Esophagus muscularis mucosa (tissue), 4 donors: ENCODE data around the gene OSBP2.

Experiments used
- EP300 ChIP-seq: sonication (generic); formaldehyde crosslinking; IDR thresholded peaks from one replicate; pipeline ENCODE4 v1.6.1; 2017; ENCODE audit warnings: antibody characterized with exemption
- POLR2A ChIP-seq: fragments of 450-650 bp; IDR thresholded peaks from one replicate; pipeline ENCODE4 v1.6.1; 2017; ENCODE audit warnings: antibody characterized with exemption, moderate library complexity, mild to moderate bottlenecking, low read depth
- POLR2AphosphoS5 ChIP-seq, 2 donors: sonication (generic); formaldehyde crosslinking; IDR thresholded peaks; one replicate each; pipeline ENCODE4 v1.6.1; 2017; ENCODE audit warnings: antibody characterized with exemption in 2 of 2
- TF ChIP-seq, protein P1 (sequence below), 3 experiments: fragments of 200-600 bp in 2 of 3; fragments of 450-650 bp in 1 of 3; sonication (generic) in 2 of 3; IDR thresholded peaks; one replicate each; pipeline ENCODE4 v1.5.1; 2017 to 2019; ENCODE audit warnings: antibody characterized with exemption in 3 of 3, mild to moderate bottlenecking in 2 of 3, moderate library complexity in 1 of 3

DNA sequence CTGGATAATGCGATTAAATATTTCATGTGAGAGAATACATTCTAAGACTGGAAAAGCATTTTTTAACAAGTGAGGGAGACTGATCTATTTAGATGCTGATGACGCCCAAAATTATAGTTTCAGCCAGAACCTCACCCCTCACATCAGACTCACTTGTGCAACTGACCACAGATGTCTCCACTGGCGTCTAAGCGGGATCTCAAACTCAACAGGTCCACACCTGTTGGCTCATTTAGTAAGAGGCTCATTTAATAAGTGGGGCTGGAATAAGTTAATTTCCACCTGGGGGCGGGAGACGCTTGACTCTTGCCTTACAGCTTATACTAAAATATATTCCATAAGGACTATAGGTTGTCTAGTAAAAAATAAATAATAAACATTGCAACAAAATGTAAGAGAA is 226.4 kb downstream of the OSBP2 start:
- TF ChIP-seq, protein P1, sequence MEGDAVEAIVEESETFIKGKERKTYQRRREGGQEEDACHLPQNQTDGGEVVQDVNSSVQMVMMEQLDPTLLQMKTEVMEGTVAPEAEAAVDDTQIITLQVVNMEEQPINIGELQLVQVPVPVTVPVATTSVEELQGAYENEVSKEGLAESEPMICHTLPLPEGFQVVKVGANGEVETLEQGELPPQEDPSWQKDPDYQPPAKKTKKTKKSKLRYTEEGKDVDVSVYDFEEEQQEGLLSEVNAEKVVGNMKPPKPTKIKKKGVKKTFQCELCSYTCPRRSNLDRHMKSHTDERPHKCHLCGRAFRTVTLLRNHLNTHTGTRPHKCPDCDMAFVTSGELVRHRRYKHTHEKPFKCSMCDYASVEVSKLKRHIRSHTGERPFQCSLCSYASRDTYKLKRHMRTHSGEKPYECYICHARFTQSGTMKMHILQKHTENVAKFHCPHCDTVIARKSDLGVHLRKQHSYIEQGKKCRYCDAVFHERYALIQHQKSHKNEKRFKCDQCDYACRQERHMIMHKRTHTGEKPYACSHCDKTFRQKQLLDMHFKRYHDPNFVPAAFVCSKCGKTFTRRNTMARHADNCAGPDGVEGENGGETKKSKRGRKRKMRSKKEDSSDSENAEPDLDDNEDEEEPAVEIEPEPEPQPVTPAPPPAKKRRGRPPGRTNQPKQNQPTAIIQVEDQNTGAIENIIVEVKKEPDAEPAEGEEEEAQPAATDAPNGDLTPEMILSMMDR (IDR thresholded peaks at IDR 0.05), result no peak
- TF ChIP-seq POLR2A (no peak), POLR2AphosphoS5 (IDR thresholded peaks at IDR 0.05) (no peak), EP300 (no peak)
